Measurements from ENCODE around the gene DMGDH.

DNA sequence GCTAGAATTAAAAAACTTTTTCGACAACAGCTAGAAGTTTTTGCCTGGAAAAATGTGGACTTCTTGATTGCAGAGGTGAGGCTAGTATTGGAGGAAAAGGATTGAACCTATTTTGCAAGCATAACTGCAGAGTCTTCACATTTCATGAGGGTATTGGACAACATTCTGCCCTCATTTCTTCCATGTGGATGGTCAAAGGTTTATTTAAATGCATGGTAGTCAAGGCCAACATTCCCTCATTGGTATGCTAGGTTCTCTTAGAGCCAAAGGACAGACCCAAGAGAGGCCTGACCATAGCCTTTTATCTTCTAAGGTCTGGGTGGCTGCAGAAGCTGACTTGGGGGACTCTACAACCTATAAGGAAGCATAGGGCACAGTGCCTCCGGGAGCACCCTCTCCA is 11.3 kb upstream of the DMGDH start:
- TF ChIP-seq YY1 (IDR thresholded peaks at IDR 0.05; ENCODE audit: low read depth) (no peak), REST (IDR thresholded peaks at IDR 0.05; ENCODE audit: low read depth) (no peak), FOXM1 (IDR thresholded peaks at IDR 0.05; ENCODE audit: borderline replicate concordance, low read depth) (no peak), RAD21 (IDR thresholded peaks at IDR 0.05; ENCODE audit: low read depth) (no peak), CEBPB (IDR thresholded peaks at IDR 0.05) (no peak), ZBTB7A (IDR thresholded peaks at IDR 0.05; ENCODE audit: low read depth) (no peak), TAF1 (IDR thresholded peaks at IDR 0.05; ENCODE audit: low read depth) (no peak), MAX (IDR thresholded peaks at IDR 0.05) (no peak), TCF12 (IDR thresholded peaks at IDR 0.05; ENCODE audit: low read depth) (no peak), EP300 (IDR thresholded peaks at IDR 0.05; ENCODE audit: borderline replicate concordance) (no peak), CREB1 (IDR thresholded peaks at IDR 0.05; ENCODE audit: low read depth) (no peak), USF1 (IDR thresholded peaks at IDR 0.05) (no peak), TEAD4 (IDR thresholded peaks at IDR 0.05) (no peak), EGR1 (IDR thresholded peaks at IDR 0.05) (no peak)

Measured in Ishikawa (cell line).